A673 (cell line): ENCODE measurements around the gene CYTH2.

Experiments
- CTCF ChIP-seq: fragments of 300-800, 200-600 bp; sonication (generic); conservative IDR thresholded peaks from 2 replicates; pipeline ENCODE4 v1.5.1; 2017; ENCODE audit warnings: low read depth, mild to moderate bottlenecking, antibody characterized with exemption, low read length, moderate library complexity, mixed read lengths
- EZH2 ChIP-seq: fragments of 200-600 bp; sonication (generic); IDR thresholded peaks from 2 replicates; pipeline ENCODE4 v1.6.1; 2017; ENCODE audit warnings: borderline replicate concordance, low read depth, mild to moderate bottlenecking, mixed read lengths, antibody characterized with exemption, low read length; ENCODE audit not compliant: poor library complexity, severe bottlenecking

DNA sequence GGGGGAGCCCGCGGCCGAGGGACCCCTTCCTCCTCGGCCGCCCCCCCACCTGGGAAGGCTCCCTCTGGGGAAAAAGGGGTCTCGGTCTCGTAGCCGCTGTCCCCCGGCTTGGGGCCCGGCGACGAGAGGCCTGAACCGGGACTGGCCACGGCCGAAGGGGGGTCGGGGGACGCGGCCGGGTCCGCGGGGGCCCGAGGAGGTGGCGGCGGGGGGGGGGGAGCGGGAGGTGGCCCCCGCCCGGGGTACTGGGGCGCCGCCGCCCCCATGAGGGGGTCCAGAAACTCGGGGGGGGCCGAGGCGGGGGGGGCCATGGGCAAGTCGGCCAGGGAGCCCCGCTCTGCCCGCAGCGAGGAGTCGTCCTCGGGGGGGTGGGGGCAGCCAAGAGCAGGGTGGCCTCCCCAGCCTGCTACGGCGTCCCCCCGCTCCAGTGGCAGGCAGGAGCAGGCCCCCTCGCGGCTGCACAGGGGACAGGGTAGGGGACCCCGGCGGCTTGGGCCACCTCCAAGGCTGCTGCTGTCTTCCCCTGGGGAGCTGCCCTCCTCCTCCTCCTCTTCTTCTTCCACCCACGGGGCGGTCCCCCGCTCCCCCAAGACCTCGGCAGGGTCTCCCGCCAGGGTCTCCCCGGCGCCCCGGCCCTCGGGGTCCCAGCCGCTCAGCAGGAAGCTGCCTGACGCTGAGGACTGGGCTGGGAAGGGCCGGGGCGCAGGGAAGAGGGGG, 29.6 kb downstream of the CYTH2 start:
- TF ChIP-seq CTCF = peak; percentile 44
- no peak for TF ChIP-seq EZH2
